ENCODE results near the gene MTERF4. TPM values are rescaled to one million over a fixed set of nuclear protein-coding genes. Genes with fewer than 3 reads are reported as not detected.

The MTERF4 gene
- total RNA-seq, 1 donor from 2014 or later = 50.2 TPM

DNA sequence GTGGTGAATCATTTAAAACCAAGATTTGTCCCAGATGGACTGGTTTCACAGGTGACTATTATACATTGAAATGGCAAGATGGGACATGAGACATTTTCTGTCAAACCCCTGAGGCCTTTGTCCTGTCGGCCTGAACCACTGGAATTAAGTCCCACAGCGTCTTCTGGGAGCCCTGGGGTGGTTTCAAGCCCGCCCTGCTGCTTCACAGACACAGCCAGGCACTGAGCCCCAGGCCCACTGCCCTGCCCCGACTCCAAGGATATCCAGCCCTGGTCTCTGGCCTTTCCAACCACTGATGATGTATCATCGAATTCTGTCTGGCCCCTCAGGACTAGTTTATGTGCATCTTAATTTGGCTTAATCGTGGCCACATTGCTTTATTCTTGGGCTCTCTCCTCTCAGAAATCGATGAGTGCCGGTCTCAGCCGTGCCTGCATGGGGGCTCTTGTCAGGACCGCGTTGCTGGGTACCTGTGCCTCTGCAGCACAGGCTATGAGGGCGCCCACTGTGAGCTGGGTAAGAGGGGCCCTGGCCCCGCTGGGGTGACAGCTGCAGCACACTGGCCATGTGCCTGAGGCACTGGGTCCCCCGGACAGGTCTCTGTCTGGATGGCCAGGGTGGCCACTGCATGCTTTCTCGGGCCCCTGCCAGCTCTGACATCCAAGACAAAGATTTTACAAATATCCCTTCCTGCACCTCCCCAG, 39.5 kb downstream of the MTERF4 start:
- H3K27me3 ChIP-seq = no peaks in the 10 kb centered on the region
- TF ChIP-seq, protein P1, sequence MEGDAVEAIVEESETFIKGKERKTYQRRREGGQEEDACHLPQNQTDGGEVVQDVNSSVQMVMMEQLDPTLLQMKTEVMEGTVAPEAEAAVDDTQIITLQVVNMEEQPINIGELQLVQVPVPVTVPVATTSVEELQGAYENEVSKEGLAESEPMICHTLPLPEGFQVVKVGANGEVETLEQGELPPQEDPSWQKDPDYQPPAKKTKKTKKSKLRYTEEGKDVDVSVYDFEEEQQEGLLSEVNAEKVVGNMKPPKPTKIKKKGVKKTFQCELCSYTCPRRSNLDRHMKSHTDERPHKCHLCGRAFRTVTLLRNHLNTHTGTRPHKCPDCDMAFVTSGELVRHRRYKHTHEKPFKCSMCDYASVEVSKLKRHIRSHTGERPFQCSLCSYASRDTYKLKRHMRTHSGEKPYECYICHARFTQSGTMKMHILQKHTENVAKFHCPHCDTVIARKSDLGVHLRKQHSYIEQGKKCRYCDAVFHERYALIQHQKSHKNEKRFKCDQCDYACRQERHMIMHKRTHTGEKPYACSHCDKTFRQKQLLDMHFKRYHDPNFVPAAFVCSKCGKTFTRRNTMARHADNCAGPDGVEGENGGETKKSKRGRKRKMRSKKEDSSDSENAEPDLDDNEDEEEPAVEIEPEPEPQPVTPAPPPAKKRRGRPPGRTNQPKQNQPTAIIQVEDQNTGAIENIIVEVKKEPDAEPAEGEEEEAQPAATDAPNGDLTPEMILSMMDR (IDR thresholded peaks at IDR 0.05) = no peak
- DNase-seq (ENCODE audit: low spot score in 2 of 2) = peak in 1 of 2 donors; percentile 56
- H3K36me3 ChIP-seq = peaks cover 23 to 34% of the 10 kb centered on the region in 2 donors
- no peak overlapping the region for H3K4me3 ChIP-seq
- no peaks in the 10 kb centered on the region for H3K9me3 ChIP-seq
- no peaks in the 10 kb centered on the region for H3K4me1 ChIP-seq
- no peak overlapping the region for H3K27ac ChIP-seq
- intact Hi-C loops (cut with DNase I) = no loop called here

DNA sequence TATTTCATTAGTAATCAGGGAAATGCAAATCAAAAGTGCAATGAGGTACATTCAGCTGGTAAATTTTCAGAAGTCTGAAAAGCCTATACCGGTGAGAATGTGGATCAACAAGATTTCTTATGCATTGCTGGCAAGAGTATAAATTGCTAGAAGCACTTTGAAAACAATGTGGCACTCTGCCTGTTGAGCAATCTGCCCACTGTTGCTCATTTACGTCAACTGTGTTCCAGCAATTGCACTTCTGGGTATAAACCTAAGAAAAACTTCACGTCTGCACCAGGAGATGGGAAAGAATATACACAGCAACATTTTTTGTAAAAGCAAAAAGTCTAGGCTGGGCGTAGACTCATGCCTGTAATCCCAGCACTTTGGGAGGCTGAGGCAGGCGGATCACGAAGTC, 40.8 kb downstream of the MTERF4 start:
- DNase-seq (ENCODE audit: low spot score in 2 of 2) = peak in 1 of 2 donors; percentile 55
- no peaks in the 10 kb centered on the region for H3K27me3 ChIP-seq
- TF ChIP-seq, protein P1 (IDR thresholded peaks at IDR 0.05) = no peak
- no peaks in the 10 kb centered on the region for H3K4me1 ChIP-seq
- intact Hi-C loops (cut with DNase I) = no loop called here
- H3K36me3 ChIP-seq = peaks cover 10 to 21% of the 10 kb centered on the region in 2 donors
- no peak overlapping the region for H3K4me3 ChIP-seq
- H3K9me3 ChIP-seq = no peaks in the 10 kb centered on the region
- H3K27ac ChIP-seq = no peak overlapping the region

DNA sequence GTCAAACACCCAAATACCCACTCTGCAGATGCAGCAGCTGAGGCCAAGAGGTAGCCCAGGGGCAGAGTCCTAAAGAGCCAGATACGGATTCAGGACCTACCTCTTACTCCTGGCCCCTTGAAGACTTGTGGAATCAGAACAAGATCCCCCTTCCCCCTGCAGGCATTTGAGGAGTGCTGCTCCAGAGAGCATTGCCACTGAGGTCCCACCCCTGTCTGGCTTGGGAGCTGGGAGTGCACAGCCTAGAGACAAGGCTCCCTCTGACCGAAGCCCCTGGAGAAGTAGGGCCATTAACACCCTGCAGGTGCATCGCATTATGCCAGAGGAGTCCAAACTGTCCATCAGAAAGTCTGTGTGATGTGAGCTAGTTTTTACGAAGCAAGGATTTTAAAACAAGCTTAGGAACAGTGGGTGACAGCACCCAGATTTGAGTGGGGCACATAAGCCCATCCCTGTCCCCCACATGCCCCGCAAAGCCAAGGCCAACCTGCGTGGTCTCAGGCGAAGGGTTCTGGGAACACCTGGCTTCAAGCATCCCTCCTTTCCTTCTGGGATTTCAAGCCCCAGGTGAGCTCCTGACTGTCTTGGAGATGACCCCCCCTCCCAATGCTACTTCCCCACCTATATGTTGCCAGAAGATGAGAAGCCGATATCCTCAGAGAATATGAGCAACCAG, 48.4 kb downstream of the MTERF4 start:
- intact Hi-C loops (cut with DNase I) = no loop called here
- Histone ChIP-seq H3K9me3 (no peaks in the 10 kb centered on the region), H3K4me3 (no peak overlapping the region), H3K36me3 (peaks cover 37 to 62% of the 10 kb centered on the region in 2 donors), H3K4me1 (no peaks in the 10 kb centered on the region), H3K27ac (no peak overlapping the region), H3K27me3 (no peaks in the 10 kb centered on the region)
- DNase-seq (ENCODE audit: low spot score in 2 of 2) = no peak
- TF ChIP-seq, protein P1 (IDR thresholded peaks at IDR 0.05) = no peak

DNA sequence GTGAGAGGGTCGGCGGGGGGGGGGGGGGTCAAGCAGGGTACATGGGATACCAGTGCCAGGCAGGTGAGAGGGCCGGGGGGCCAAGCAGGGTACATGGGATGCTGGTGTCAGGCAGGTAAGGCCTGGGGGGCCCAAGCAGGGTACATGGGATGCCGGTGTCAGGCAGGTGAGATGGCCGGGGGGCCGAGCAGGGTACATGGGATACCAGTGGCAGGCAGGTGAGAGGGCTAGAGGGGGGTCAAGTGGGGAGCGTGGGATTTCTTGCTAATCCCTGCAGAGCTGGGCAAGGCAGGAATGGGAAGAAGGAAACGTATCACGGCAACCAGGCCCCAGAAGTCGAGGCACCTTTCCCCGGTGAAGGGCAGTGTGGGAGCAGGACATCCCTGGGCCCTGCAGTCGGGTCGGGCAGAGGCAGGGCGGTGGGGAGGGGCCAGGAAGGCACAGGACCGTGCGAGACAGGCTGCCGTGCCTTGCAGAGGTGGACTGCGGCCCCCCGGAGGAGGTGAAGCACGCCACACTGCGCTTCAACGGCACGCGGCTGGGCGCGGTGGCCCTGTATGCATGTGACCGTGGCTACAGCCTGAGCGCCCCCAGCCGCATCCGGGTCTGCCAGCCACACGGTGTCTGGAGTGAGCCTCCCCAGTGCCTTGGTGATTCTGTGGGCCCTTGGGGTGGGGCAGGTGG, 49.3 kb downstream of the MTERF4 start:
- H3K4me3 ChIP-seq = no peak overlapping the region
- peaks cover 42 to 71% of the 10 kb centered on the region in 2 donors for H3K36me3 ChIP-seq
- DNase-seq (ENCODE audit: low spot score in 2 of 2) = no peak
- H3K27ac ChIP-seq = no peak overlapping the region
- no peaks in the 10 kb centered on the region for H3K9me3 ChIP-seq
- no peaks in the 10 kb centered on the region for H3K4me1 ChIP-seq
- intact Hi-C loops (cut with DNase I) = no loop called here
- H3K27me3 ChIP-seq = no peaks in the 10 kb centered on the region
- TF ChIP-seq, protein P1 (IDR thresholded peaks at IDR 0.05) = no peak

DNA sequence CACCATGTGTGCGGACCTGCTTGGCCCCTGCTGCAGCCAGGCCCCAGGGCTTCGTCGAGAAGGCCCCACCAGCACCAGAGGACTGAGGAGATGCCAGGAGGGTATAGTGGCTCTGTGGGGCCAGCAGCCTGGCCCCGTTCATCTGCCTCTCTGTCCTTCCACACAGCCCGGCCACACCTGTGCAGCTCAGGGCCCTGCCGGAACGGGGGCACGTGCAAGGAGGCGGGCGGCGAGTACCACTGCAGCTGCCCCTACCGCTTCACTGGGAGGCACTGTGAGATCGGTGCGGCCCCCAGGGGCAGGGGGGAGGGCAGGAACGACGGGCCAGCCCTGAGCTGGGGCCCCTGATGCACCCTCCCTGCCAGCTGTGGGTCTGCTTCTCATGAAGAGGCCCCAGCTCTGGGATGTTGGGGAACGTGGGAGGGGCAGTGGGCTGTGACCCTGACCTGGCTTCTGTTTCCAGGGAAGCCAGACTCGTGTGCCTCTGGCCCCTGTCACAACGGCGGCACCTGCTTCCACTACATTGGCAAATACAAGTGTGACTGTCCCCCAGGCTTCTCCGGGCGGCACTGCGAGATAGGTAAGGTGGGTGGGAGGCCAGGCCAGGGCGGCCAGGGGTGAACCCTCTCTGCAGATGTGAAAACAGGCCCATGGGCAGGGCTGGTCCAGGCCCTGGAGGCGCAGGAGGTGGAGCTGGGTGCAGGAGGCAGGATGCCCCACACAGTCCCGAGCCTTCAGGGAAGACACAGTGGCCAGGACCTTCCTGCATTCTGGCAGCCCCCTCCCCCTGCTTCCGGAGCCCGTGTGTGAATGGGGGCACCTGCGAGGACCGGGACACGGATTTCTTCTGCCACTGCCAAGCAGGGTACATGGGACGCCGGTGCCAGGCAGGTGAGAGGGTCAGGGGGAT, 50.3 kb downstream of the MTERF4 start:
- no peaks in the 10 kb centered on the region for H3K27me3 ChIP-seq
- no peak overlapping the region for H3K27ac ChIP-seq
- no peak overlapping the region for H3K4me3 ChIP-seq
- peaks cover 42 to 71% of the 10 kb centered on the region in 2 donors for H3K36me3 ChIP-seq
- intact Hi-C loops (cut with DNase I) = no loop called here
- TF ChIP-seq, protein P1 (IDR thresholded peaks at IDR 0.05) = no peak
- no peaks in the 10 kb centered on the region for H3K4me1 ChIP-seq
- H3K9me3 ChIP-seq = no peaks in the 10 kb centered on the region
- DNase-seq (ENCODE audit: low spot score in 2 of 2) = no peak
